Activated CD8-positive, alpha-beta T cell treated with anti-CD3 and anti-CD28 coated beads for 36 hours (primary cell): Measurements from ENCODE around the gene MPND. TPM values are rescaled to one million over a fixed set of nuclear protein-coding genes. Genes with fewer than 3 reads are reported as not detected.

Experiments used
- ATAC-seq: fragments of 200-7000 bp; cut with Tn5 transposase; one replicate; pipeline ENCODE4 v1.10.0; 2021; ENCODE audit warnings: mild to moderate bottlenecking, moderate library complexity
- CTCF ChIA-PET: fragments of 350-600 bp; sonication (Branson Sonifier 250); formaldehyde crosslinking; loops from one replicate; lab custom pipeline; 2021; ENCODE audit warnings: antibody characterized with exemption; lab: Charles Lee
- POLR2A ChIA-PET: fragments of 350-600 bp; sonication (Branson Sonifier 250); formaldehyde crosslinking; loops from one replicate; lab custom pipeline; 2021; ENCODE audit warnings: antibody characterized with exemption; lab: Charles Lee
- DNase-seq: peaks from one replicate; pipeline ENCODE4 v3.0.0-alpha.2; 2020
- H3K27ac Mint-ChIP-seq: one replicate; pipeline ENCODE4 v1.8.0; 2021; ENCODE audit warnings: mild to moderate bottlenecking, mixed read lengths
- H3K27me3 Mint-ChIP-seq: one replicate; pipeline ENCODE4 v1.8.0; 2021; ENCODE audit warnings: mixed read lengths
- H3K36me3 Mint-ChIP-seq: one replicate; pipeline ENCODE4 v1.8.0; 2021; ENCODE audit warnings: low read depth, mixed read lengths
- H3K4me1 Mint-ChIP-seq: one replicate; pipeline ENCODE4 v1.8.0; 2021; ENCODE audit warnings: low read depth, mixed read lengths
- H3K4me3 Mint-ChIP-seq: one replicate; pipeline ENCODE4 v1.8.0; 2021; ENCODE audit warnings: mild to moderate bottlenecking, moderate library complexity, mixed read lengths
- H3K9me3 Mint-ChIP-seq: one replicate; pipeline ENCODE4 v1.8.0; 2021; ENCODE audit warnings: mixed read lengths
- CTCF ChIP-seq: fragments of 200-600 bp; IDR thresholded peaks from one replicate; pipeline ENCODE4 v1.8.0; 2022; ENCODE audit warnings: antibody characterized with exemption, mild to moderate bottlenecking
- intact Hi-C: fragments of 100-400 bp; cut with micrococcal nuclease; formaldehyde crosslinking; loops from one replicate; pipeline ENCODE4 v1.10.0; 2022
- total RNA-seq, 2 experiments: library from RNA; stranded (reverse); gene quantifications; one replicate each; pipeline ENCODE4 v1.2.3, GENCODE V29; 2021

The MPND gene
- total RNA-seq, 2 experiments from 2014 or later, result 15.5 to 16.6 TPM

DNA sequence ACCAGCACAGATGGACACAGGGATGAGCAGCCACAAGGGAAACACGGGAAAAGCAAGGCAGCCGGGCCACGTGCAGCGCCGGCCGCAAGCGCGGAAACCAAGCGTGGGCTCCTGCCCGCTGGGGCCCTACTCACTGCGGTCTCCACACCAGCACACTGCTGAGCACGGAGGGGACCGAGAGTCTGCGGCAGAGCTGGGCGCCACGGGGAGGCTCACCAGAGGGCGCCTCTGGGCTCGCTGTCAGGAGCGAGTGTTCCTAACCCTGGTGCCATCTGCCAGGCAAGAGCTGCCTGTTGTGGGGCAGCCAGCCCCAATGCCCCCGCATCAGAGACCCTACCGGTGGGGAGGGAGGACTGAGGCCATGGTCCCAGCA, 26.5 kb downstream of the MPND start:
- Mint-ChIP-seq H3K27me3 (no peaks in the 10 kb centered on the region), H3K9me3 (no peaks in the 10 kb centered on the region), H3K4me1 (peaks cover 42% of the 10 kb centered on the region), H3K36me3 (peaks cover 14% of the 10 kb centered on the region), H3K27ac (peak overlapping the region; percentile 89), H3K4me3 (peak overlapping the region; percentile 60)
- ChIA-PET CTCF (interaction anchor here (0.6 to 2.2 kb wide), 11 partner anchors 9 to 103 kb away, joined by 3 to 14 read pairs (median 5); partner anchors contain the start of genes CHAF1A and SH3GL1), POLR2A (interaction anchor here (0.5 to 2.3 kb wide), 10 partner anchors 9 to 68 kb away, joined by 3 to 12 read pairs (median 4); partner anchors contain the start of gene SH3GL1)
- intact Hi-C loops, result no loop called here
- peak; percentile 62 for TF ChIP-seq CTCF
- DNase-seq (peak; percentile 90), ATAC-seq (peak; percentile 68)

- Mint-ChIP-seq H3K36me3 (peaks cover 14% of the 10 kb centered on the region), H3K4me1 (peaks cover 44% of the 10 kb centered on the region)
- ATAC-seq, result no peak
These were observed 27.2 kb downstream of the MPND start for GRCh38 chr19:4370418-4371041.

DNA sequence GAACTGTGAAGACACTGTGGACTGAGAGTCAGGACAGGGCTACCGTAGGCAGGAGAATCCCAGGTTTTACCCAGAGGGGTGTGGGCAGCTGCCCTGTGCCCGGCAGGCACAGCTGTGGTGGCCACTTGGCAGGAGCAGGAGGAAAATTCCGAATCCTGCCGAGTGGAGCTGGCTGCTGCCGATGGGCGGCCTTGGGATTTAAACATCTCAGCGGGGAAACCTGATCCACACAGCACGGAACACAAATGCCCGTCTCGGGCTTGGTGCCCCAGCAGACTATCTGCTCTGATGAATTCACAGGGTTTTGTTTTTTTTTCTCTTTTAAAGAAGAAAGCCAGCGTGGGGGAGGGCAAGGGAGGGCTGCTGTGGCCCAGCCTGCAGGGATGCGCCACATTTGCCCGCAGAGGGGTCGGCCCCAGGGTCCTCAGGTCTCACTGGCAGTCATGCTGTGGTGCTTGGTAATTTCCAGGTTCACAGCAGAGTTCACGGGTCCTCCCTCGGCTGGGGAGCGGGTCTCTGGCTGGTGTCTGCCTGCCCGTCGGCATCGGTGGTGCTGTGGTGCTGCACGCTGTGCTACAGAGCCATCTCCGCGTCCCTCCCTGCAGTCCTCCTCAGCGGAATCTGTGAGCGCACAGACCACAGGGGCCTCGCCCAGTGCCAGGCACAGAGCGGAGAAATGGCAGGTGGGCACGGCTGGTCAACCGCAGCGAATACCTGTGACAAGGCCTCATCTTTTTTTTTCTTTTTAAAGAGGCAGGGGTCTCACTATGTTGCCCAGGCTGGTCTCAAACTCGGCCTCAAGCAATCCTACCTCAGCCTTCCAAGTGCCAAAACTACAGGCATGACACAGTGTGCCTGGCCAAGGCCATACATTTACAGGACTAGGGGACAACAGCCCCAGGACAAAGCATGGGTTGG, 28.1 kb downstream of the MPND start:
- Mint-ChIP-seq H3K9me3 (no peaks in the 10 kb centered on the region), H3K27ac (peak overlapping the region; percentile 89), H3K4me3 (no peak overlapping the region), H3K4me1 (peaks cover 54% of the 10 kb centered on the region), H3K27me3 (no peaks in the 10 kb centered on the region), H3K36me3 (peaks cover 14% of the 10 kb centered on the region)
- intact Hi-C loops, result no loop called here
- POLR2A ChIA-PET, result interaction anchor here (0.6 to 2.3 kb wide), 4 partner anchors 12 to 29 kb away, joined by 3 to 12 read pairs (median 4); partner anchors contain the start of gene SH3GL1
- ATAC-seq (no peak), DNase-seq (no peak)
- CTCF ChIA-PET, result interaction anchor here (1.4 to 2.2 kb wide), 2 partner anchors 19 to 29 kb away, joined by 5 to 14 read pairs; partner anchors contain the start of gene SH3GL1
- no peak for TF ChIP-seq CTCF

More at GRCh38 chr19:4370418-4371041, 27.2 kb downstream of the MPND start:
- POLR2A ChIA-PET, result interaction anchor here (0.5 to 2.3 kb wide), 10 partner anchors 9 to 67 kb away, joined by 3 to 12 read pairs (median 4); partner anchors contain the start of gene SH3GL1
- intact Hi-C loops, result no loop called here
- TF ChIP-seq CTCF, result no peak
- Mint-ChIP-seq H3K4me3 (peak overlapping the region; percentile 45), H3K27me3 (no peaks in the 10 kb centered on the region), H3K9me3 (no peaks in the 10 kb centered on the region), H3K27ac (peak overlapping the region; percentile 89)
- CTCF ChIA-PET, result interaction anchor here (0.6 to 2.2 kb wide), 11 partner anchors 8 to 104 kb away, joined by 3 to 14 read pairs (median 5); partner anchors contain the start of genes CHAF1A and SH3GL1
- no peak for DNase-seq

DNA sequence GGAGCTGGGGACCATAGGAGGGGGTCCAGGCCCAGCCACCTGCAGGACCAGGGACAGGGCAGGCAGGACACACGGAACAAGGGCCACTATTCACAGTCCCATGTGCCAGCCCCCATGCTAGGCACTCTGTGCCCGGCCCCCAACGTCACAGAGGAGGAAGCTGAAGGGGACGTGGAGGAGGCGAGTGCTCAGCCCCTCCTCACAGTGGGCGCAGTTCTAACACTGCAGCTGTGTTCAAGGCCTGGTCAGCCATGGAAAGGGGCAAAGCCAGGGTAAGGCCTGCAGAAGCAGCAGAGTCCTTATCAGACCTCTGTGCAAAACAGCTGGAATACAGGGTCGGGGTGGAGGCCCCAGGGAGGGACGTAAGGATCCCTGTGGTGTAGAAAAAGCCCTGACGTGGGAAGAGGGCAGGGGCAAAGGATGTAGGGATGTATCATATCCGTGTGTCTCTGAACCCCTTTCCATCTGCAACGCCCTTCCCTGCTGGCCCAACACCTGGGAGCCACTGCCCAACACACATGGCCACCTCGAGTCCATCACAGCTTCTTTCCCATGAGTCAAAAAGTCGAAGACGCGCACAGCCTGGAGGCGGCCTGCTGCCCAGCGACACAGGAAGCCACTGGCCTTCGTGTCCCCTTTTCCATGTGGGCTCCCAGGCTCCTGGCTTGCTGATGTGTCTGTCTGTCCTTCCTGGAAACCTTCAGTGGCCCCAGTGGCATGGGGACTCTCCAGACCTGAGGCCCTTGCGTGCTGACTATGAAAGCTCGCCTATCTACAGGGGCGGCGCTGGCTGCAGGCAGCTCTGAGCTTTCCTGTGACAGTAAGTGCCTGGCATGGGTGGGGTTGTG, 29.0 kb downstream of the MPND start:
- Mint-ChIP-seq H3K27me3 (no peaks in the 10 kb centered on the region), H3K36me3 (peaks cover 10% of the 10 kb centered on the region), H3K4me3 (no peak overlapping the region), H3K4me1 (peaks cover 62% of the 10 kb centered on the region), H3K27ac (no peak overlapping the region), H3K9me3 (no peaks in the 10 kb centered on the region)
- no peak for TF ChIP-seq CTCF
- ChIA-PET CTCF (interaction anchor here (1.1 kb wide), 1 partner anchor 106 kb away, joined by 3 read pairs; no protein-coding TSS in a partner anchor), POLR2A (interaction anchor here (1.0 to 1.5 kb wide), 4 partner anchors 11 to 215 kb away, joined by 3 to 5 read pairs (median 3); no protein-coding TSS in a partner anchor)
- DNase-seq (no peak), ATAC-seq (no peak)
- intact Hi-C loops, result no loop called here
